ENCODE measurements around the gene PROX1.

Gene PROX1

GRCh38 chr1:214017191-214017982 lies 29.6 kb downstream of the PROX1 start:
- no peak overlapping the region for H3K27ac ChIP-seq
- H3K4me3 ChIP-seq = no peak overlapping the region

GRCh38 chr1:214018386-214019268 lies 30.9 kb downstream of the PROX1 start:
- H3K27ac ChIP-seq = no peak overlapping the region
- no peak overlapping the region for H3K4me3 ChIP-seq

- H3K27ac ChIP-seq = no peak overlapping the region
- no peak overlapping the region for H3K4me3 ChIP-seq
Observed at GRCh38 chr1:214019499-214019898, 31.7 kb downstream of the PROX1 start.

GRCh38 chr1:214021321-214021720 lies 33.5 kb downstream of the PROX1 start:
- no peak overlapping the region for H3K27ac ChIP-seq
- no peak overlapping the region for H3K4me3 ChIP-seq

GRCh38 chr1:214022229-214022791 lies 34.5 kb downstream of the PROX1 start:
- H3K4me3 ChIP-seq = no peak overlapping the region
- H3K27ac ChIP-seq = no peak overlapping the region

- Histone ChIP-seq H3K4me3 (no peak overlapping the region), H3K27ac (no peak overlapping the region)
Observed at GRCh38 chr1:214022810-214023425, 35.1 kb downstream of the PROX1 start.

GRCh38 chr1:214026985-214027384 lies 39.2 kb downstream of the PROX1 start:
- Histone ChIP-seq H3K4me3 (no peak overlapping the region), H3K27ac (no peak overlapping the region)

GRCh38 chr1:214027498-214027897 lies 39.7 kb downstream of the PROX1 start:
- H3K4me3 ChIP-seq = no peak overlapping the region
- H3K27ac ChIP-seq = no peak overlapping the region

GRCh38 chr1:214028095-214028494 lies 40.3 kb downstream of the PROX1 start:
- no peak overlapping the region for H3K27ac ChIP-seq
- H3K4me3 ChIP-seq = no peak overlapping the region

- Histone ChIP-seq H3K27ac (no peak overlapping the region), H3K4me3 (no peak overlapping the region)
Observed at GRCh38 chr1:214028649-214029406, 41.1 kb downstream of the PROX1 start.

GRCh38 chr1:214029796-214030195 lies 42.0 kb downstream of the PROX1 start:
- H3K27ac ChIP-seq = no peak overlapping the region
- no peak overlapping the region for H3K4me3 ChIP-seq

GRCh38 chr1:214031267-214031650 lies 43.5 kb downstream of the PROX1 start:
- H3K27ac ChIP-seq = no peak overlapping the region
- no peak overlapping the region for H3K4me3 ChIP-seq

- Histone ChIP-seq H3K4me3 (no peak overlapping the region), H3K27ac (no peak overlapping the region)
Observed at GRCh38 chr1:214037468-214037867, 49.7 kb downstream of the PROX1 start.

- H3K4me3 ChIP-seq = no peak overlapping the region
- no peak overlapping the region for H3K27ac ChIP-seq
Observed at GRCh38 chr1:214039394-214040018, 51.7 kb downstream of the PROX1 start.

- Histone ChIP-seq H3K4me3 (no peak overlapping the region), H3K27ac (no peak overlapping the region)
Observed at GRCh38 chr1:214043167-214043566, 55.4 kb downstream of the PROX1 start.

GRCh38 chr1:214044438-214045214 lies 56.9 kb downstream of the PROX1 start:
- no peak overlapping the region for H3K4me3 ChIP-seq
- no peak overlapping the region for H3K27ac ChIP-seq

- Histone ChIP-seq H3K4me3 (no peak overlapping the region), H3K27ac (no peak overlapping the region)
Observed at GRCh38 chr1:214050513-214051401, 63.0 kb downstream of the PROX1 start.
